GM12891 (cell line): Measurements from ENCODE around the gene GPSM1.
"Not testable (repeated sequence)": the region's sequence is repeated elsewhere in the genome, so short reads cannot be mapped to it uniquely, and the experiment has no call there.

Experiments used
- DNase-seq: peaks from one replicate; pipeline ENCODE4 v3.0.0; 2011; ENCODE audit warnings: low spot score; ENCODE audit not compliant: insufficient read length
- FAIRE-seq: peaks from 2 replicates; lab custom pipeline; 2011; peaks lifted over from hg19 to GRCh38; lab: Jason Lieb, UNC
- PAX5 ChIP-seq: IDR thresholded peaks from 2 replicates; pipeline ENCODE4 v1.6.1; 2011; ENCODE audit warnings: low read length, moderate library complexity, mild to moderate bottlenecking; ENCODE audit not compliant: insufficient read depth, severe bottlenecking
- POLR2A ChIP-seq: IDR thresholded peaks from 2 replicates; pipeline ENCODE4 v1.6.1; 2011; ENCODE audit warnings: low read depth, low read length, control low read depth
- POLR2AphosphoS5 ChIP-seq: IDR thresholded peaks from 2 replicates; pipeline ENCODE4 v1.6.1; 2011; ENCODE audit warnings: low read depth, low read length, control low read depth
- POU2F2 ChIP-seq: IDR thresholded peaks from 2 replicates; pipeline ENCODE4 v1.6.1; 2011; ENCODE audit warnings: low read depth, mild to moderate bottlenecking, control low read depth, low read length, moderate library complexity
- SPI1 ChIP-seq: IDR thresholded peaks from 2 replicates; pipeline ENCODE4 v1.6.1; 2011; ENCODE audit warnings: low read depth, low read length, control low read depth
- TAF1 ChIP-seq: IDR thresholded peaks from 2 replicates; pipeline ENCODE4 v1.6.1; 2011; ENCODE audit warnings: low read depth, low read length, control low read depth

The GPSM1 gene

GRCh38 chr9:136402067-136402466, 74.7 kb downstream of the GPSM1 start:
- TF ChIP-seq POU2F2 (no peak), SPI1 (no peak), POLR2AphosphoS5 (no peak), PAX5 (no peak), POLR2A (0 out of 2 replicates have a peak, but pooled peaks have one; percentile 4), TAF1 (no peak)
- DNase-seq (no peak), FAIRE-seq (no peak)

DNA sequence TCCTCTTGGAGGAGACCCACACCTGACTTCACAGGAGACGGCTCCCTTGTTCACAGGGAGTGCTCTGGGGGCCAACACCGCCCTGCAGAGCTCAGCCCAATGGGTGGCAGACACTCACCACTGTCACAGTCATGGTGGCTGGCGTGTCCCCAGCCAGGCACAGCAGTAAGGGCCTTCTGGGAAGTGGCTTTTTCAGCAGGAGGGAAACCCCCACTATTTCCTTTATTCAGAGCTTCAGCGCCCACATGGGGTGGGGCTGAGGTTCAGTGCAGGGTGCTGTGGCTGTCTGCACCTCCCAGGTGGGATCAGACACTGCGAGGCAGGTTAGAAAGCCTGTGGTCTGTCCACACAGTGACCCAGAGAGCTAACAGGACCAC, 76.2 kb downstream of the GPSM1 start:
- FAIRE-seq (peak; percentile 93), DNase-seq (peak; percentile 66)
- TF ChIP-seq POU2F2 (peak; percentile 75; the same call in 1 of the 2 replicates), PAX5 (no peak), TAF1 (no peak), SPI1 (no peak)

- DNase-seq (no peak), FAIRE-seq (peak; percentile 62)
- TF ChIP-seq POU2F2 (0 out of 2 replicates have a peak, but pooled peaks have one; percentile 17), TAF1 (no peak), SPI1 (0 out of 2 replicates have a peak, but pooled peaks have one; percentile 6)
These were observed 76.8 kb downstream of the GPSM1 start for GRCh38 chr9:136403915-136404800.

GRCh38 chr9:136404801-136405136, 77.4 kb downstream of the GPSM1 start:
- FAIRE-seq (peak; percentile 66), DNase-seq (no peak)
- TF ChIP-seq PAX5 (no peak), TAF1 (no peak), POU2F2 (no peak), SPI1 (no peak), POLR2A (no peak)

DNA sequence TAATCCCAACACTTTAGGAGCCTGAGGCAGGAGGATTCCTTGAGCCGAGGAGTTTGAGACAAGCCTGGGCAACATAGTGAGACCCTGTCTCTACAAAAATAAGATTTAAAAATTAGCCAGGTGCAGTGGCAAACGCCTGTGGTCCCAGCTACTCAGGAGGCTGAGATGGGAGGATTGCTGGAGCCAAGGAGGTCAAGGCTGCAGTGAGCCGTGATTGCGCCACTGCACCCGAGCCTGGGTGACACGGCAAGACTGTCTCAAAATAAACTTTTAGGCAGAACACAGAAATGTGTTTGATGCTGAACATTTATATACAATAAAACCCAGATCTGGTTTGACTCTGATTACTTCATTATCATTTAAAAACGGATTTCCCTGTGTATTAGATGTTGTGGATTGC, 78.1 kb downstream of the GPSM1 start:
- DNase-seq, result no peak
- TF ChIP-seq POLR2AphosphoS5, result no peak
- TF ChIP-seq POU2F2, result no peak
- TF ChIP-seq TAF1, result no peak
- TF ChIP-seq PAX5, result no peak
- TF ChIP-seq SPI1, result no peak
- no peak for TF ChIP-seq POLR2A
- no peak for FAIRE-seq

- DNase-seq, FAIRE-seq: not testable (repeated sequence)
These were observed 78.6 kb downstream of the GPSM1 start for GRCh38 chr9:136405904-136406303.

DNA sequence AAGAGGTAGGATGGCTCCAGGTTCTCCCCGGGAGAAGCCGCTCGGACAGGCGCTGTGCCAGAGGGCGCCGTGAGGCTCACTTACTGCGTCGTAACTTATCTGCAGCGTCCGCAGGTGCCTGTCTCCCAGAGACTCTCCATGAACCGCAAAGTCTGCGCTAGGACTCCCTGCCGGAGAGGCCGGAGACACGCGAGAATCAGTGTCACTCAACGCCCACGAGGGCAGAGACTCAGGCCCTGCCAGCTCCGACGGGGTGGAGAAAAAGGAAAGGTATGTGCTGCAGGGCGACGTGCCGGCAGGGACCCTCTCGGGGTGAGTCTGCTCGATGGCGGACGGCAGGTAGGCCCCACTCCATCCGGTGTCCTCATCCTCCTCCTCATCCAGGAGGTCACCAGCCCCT, 79.7 kb downstream of the GPSM1 start:
- FAIRE-seq, DNase-seq: not testable (repeated sequence)

DNA sequence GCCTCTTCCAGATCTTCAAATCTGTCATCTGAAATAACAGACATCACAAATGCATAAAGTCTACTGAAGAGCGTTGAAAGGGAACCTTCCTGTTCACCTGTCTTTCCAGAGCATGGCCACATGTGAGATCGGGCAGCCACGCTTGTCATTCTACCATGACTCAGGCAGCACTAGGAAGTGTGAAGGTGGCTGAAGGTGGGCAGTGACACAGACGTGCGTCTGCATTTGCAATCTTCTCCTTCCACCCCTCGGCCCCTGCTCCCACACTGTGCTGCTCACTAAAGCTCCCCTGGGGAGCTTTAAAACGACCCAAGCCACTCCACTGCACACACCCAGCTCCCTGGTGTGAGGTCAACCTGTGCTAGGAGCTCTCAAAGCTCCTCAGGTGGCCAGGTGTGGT, 80.6 kb downstream of the GPSM1 start:
- no peak for TF ChIP-seq POLR2AphosphoS5
- no peak for TF ChIP-seq PAX5
- no peak for TF ChIP-seq POLR2A
- TF ChIP-seq SPI1, result no peak
- TF ChIP-seq TAF1, result no peak
- TF ChIP-seq POU2F2, result no peak
- peak; percentile 66 for FAIRE-seq

More for the DNA sequence above, 80.6 kb downstream of the GPSM1 start:
- DNase-seq, result no peak
